Astrocyte (in vitro differentiated cells and primary cell): ENCODE measurements around the gene GDF2.

ENCODE experiments used
- CTCF ChIP-seq: IDR thresholded peaks from 2 replicates; pipeline ENCODE4 v1.5.1; 2011; ENCODE audit warnings: low read depth, mild to moderate bottlenecking, inconsistent platforms, low read length, moderate library complexity; ENCODE audit not compliant: insufficient read depth
- EZH2 ChIP-seq: IDR thresholded peaks from 2 replicates; pipeline ENCODE4 v1.6.1; 2012; ENCODE audit warnings: mild to moderate bottlenecking, low read length, inconsistent platforms; ENCODE audit not compliant: insufficient read depth

- no peak for TF ChIP-seq CTCF
- TF ChIP-seq EZH2 = no peak
These were observed 1.4 kb upstream of the GDF2 start for GRCh38 chr10:47320812-47321211.
